ENCODE results near the gene MAN1C1.

MAN1C1 gene

DNA sequence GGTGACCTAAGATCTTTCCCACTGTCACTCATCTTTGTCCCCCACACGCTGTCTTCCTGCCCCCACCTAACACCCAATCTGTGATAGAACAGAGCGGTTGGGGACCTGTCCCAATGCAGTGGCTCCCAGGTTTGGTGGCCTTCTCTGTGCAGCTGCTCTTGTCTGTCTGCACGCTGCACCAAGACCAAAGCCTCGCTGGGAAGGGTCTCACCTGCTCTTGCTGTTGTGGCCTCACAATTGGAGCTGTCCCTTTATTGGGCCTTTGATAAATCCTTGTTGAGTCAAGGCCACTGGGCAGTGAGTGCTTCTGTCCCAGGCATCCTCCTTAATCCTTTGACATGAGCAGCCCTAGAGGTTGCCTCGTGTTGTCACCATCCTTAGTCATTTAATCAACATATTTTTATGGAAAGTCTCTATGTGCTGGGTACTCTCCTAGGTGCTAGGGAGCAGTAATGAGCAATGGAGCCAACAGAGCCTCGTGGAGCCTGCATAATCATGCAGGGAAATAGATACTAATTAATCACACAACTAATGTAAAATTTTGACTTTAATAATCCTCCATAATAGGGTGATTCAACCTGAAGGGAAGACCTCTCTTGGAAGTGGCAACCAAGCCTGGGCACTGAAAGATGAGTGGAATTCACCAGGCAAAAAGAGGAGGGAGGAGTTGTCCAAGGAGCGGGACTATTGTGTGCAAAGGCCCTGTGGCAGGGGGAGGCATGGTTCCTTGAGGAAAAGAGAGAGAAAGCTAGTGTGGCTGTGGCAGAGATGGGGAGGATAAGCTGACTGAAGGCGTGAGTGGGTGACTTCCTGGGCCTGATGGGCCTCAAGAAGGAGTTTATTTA lies 57.6 kb downstream of the MAN1C1 start:
- DNase-seq (ENCODE audit: extremely low read depth, insufficient read length): no peak
- TF ChIP-seq, protein P1, sequence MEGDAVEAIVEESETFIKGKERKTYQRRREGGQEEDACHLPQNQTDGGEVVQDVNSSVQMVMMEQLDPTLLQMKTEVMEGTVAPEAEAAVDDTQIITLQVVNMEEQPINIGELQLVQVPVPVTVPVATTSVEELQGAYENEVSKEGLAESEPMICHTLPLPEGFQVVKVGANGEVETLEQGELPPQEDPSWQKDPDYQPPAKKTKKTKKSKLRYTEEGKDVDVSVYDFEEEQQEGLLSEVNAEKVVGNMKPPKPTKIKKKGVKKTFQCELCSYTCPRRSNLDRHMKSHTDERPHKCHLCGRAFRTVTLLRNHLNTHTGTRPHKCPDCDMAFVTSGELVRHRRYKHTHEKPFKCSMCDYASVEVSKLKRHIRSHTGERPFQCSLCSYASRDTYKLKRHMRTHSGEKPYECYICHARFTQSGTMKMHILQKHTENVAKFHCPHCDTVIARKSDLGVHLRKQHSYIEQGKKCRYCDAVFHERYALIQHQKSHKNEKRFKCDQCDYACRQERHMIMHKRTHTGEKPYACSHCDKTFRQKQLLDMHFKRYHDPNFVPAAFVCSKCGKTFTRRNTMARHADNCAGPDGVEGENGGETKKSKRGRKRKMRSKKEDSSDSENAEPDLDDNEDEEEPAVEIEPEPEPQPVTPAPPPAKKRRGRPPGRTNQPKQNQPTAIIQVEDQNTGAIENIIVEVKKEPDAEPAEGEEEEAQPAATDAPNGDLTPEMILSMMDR (IDR thresholded peaks at IDR 0.05; ENCODE audit: insufficient read depth, low read length, poor library complexity, severe bottlenecking): no peak
- peaks cover 1% of the 10 kb centered on the region for H3K27me3 ChIP-seq (replicated peaks; ENCODE audit: control insufficient read depth, insufficient read depth, low read length)

GRCh38 chr1:25674807-25675084 lies 58.2 kb downstream of the MAN1C1 start:
- H3K36me3 ChIP-seq (ENCODE audit: control insufficient read depth, insufficient read depth, low read length): no peaks in the 10 kb centered on the region
- DNase-seq (ENCODE audit: extremely low read depth, insufficient read length): no peak
- no peak overlapping the region for H3K4me3 ChIP-seq (replicated peaks; ENCODE audit: low read depth, low read length)
- TF ChIP-seq, protein P1 (IDR thresholded peaks at IDR 0.05; ENCODE audit: insufficient read depth, low read length, poor library complexity, severe bottlenecking): no peak
- peaks cover 1% of the 10 kb centered on the region for H3K27me3 ChIP-seq (replicated peaks; ENCODE audit: control insufficient read depth, insufficient read depth, low read length)

More for the DNA sequence above, 57.6 kb downstream of the MAN1C1 start:
- H3K4me3 ChIP-seq (replicated peaks; ENCODE audit: low read depth, low read length): no peak overlapping the region
- no peaks in the 10 kb centered on the region for H3K36me3 ChIP-seq (ENCODE audit: control insufficient read depth, insufficient read depth, low read length)

DNA sequence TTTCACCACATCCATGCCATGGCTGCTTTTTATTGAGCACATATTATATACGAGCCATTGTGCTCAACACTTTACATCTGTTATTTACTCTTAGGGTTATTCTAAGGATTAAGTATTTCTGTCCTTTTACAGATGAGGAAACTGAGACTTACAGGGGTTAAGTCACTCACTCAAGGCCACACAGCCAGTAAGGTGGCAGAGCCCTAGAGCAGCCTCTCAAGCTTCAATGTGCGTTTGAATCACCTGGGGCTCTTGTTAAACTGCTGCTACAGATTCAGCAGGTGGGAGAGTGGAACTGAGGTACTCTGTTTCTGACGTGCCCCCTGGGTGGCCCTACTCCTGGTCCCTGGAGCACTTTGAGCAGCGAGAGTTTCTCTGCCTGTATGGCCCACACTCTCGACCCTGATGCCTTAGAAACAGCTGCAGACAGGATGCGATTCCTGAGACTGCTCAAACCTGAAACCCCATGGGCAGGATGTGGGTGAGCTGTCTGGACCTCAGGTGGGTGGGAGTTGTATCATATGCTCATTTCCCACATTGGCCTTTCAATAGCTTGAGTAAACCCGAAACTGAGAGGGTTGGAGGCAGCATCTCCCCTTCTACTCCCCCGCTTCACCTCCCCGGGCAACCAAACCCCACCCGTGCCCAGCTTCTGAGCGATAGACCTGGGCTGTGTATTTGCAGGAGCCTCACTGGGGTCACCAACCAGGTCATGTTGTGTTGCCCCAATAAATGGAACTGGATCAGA lies 59.3 kb downstream of the MAN1C1 start:
- no peaks in the 10 kb centered on the region for H3K36me3 ChIP-seq (ENCODE audit: control insufficient read depth, insufficient read depth, low read length)
- no peak overlapping the region for H3K4me3 ChIP-seq (replicated peaks; ENCODE audit: low read depth, low read length)
- TF ChIP-seq, protein P1 (IDR thresholded peaks at IDR 0.05; ENCODE audit: insufficient read depth, low read length, poor library complexity, severe bottlenecking): no peak
- DNase-seq (ENCODE audit: extremely low read depth, insufficient read length): peak; percentile 79
- peaks cover 1% of the 10 kb centered on the region for H3K27me3 ChIP-seq (replicated peaks; ENCODE audit: control insufficient read depth, insufficient read depth, low read length)

- Histone ChIP-seq H3K36me3 (ENCODE audit: control insufficient read depth, insufficient read depth, low read length) (no peaks in the 10 kb centered on the region), H3K4me3 (replicated peaks; ENCODE audit: low read depth, low read length) (no peak overlapping the region), H3K27me3 (replicated peaks; ENCODE audit: control insufficient read depth, insufficient read depth, low read length) (peaks cover 1% of the 10 kb centered on the region)
- TF ChIP-seq, protein P1 (IDR thresholded peaks at IDR 0.05; ENCODE audit: insufficient read depth, low read length, poor library complexity, severe bottlenecking): no peak
- DNase-seq (ENCODE audit: extremely low read depth, insufficient read length): no peak
Measured at GRCh38 chr1:25676488-25676887, 59.9 kb downstream of the MAN1C1 start.

DNA sequence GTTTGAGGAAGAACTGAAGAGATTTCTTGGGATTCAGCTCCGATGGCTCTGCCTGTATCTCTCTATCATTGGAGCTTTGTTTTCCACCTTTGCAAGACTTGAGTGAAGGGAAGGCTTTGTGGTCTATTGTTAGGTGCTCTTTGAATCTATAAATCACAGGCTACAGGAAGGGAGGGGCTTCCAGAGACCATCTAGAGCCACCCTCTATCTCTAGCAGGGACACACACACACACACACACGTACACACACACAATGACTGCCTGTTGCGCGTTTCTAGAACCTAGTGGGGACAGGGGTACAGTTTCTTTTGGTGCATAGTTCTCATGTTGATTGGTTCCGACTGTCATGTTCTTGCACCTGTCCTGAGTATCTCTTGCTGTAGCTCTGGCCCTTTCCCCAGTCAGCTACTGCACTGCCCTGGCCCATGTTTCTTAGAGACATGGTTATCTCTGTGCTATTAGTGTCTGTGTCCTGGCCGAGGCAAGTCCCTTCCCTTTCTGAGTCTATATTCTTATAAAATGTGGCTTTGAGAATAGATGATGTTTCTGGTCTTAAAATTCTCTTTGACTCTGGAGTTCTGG lies 60.7 kb downstream of the MAN1C1 start:
- H3K27me3 ChIP-seq (replicated peaks; ENCODE audit: control insufficient read depth, insufficient read depth, low read length): peaks cover 2% of the 10 kb centered on the region
- DNase-seq (ENCODE audit: extremely low read depth, insufficient read length): no peak
- no peaks in the 10 kb centered on the region for H3K36me3 ChIP-seq (ENCODE audit: control insufficient read depth, insufficient read depth, low read length)
- TF ChIP-seq, protein P1 (IDR thresholded peaks at IDR 0.05; ENCODE audit: insufficient read depth, low read length, poor library complexity, severe bottlenecking): no peak
- no peak overlapping the region for H3K4me3 ChIP-seq (replicated peaks; ENCODE audit: low read depth, low read length)

Measured in GM06990 (cell line).